HG03558 (cell line): ENCODE data around the gene SFT2D3.

Source experiments
- ATAC-seq: cut with Tn5 transposase; IDR thresholded peaks from one replicate; pipeline ENCODE4 v1.9.1; 2021; ENCODE audit warnings: moderate number of reproducible peaks; ENCODE audit not compliant: unreplicated experiment; ENCODE audit errors: extremely low read depth

Gene SFT2D3

GRCh38 chr2:127681288-127681804, 20.0 kb upstream of the SFT2D3 start:
- ATAC-seq = no peak

- no peak for ATAC-seq
Observed at GRCh38 chr2:127681976-127682857, 19.1 kb upstream of the SFT2D3 start.

DNA sequence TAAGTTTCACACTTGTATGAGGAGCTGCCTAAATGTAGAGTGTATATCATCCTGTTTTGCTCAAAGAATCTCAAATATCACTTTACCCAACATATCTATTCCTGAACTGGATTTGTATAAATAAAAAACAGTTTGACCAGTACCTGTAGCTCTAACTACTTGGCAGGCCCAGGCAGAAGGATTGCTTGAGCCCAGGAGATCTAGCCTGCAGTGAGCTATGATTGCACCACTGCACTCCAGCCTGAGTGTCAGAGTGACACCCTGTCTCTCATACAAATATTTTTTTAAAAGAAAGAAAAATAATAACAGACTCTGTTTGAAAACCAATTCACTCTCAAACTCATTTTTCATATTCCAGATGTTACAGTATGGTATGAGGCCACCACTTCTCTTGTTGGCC, 18.2 kb upstream of the SFT2D3 start:
- no peak for ATAC-seq

GRCh38 chr2:127683757-127684156, 17.5 kb upstream of the SFT2D3 start:
- ATAC-seq = no peak

DNA sequence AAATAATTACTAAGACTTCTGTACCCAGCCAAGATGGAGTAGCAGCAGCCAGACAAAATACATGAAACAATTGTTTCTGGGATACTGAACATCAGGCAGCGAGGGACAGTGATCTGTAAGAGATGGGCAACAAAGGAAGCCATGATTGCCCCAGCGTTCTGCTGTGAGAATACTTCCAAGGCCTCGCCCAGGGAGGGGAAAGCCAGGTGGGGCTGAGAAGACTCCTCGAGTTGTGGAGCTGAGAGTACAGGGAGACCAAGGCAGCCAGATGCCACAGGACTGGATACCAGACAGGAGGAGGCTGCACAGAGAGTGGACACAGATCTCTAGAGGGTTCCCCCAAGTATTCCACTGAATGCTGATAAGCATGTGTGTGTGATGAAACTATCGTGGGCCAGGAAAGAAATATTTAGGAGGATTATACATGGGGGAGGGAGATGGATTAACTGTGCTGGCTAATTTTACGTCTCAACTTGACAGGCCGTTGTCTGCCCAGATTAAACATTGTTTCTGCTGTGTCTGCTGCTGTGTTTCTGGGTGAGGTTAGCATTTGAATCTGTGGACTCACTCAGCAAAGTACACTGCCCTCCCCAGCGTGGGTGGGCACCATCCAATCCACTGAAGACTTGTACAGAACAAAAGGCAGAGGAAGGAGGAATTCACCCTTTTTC, 15.8 kb upstream of the SFT2D3 start:
- ATAC-seq = no peak

- no peak for ATAC-seq
Observed at GRCh38 chr2:127688405-127688804, 12.9 kb upstream of the SFT2D3 start.

DNA sequence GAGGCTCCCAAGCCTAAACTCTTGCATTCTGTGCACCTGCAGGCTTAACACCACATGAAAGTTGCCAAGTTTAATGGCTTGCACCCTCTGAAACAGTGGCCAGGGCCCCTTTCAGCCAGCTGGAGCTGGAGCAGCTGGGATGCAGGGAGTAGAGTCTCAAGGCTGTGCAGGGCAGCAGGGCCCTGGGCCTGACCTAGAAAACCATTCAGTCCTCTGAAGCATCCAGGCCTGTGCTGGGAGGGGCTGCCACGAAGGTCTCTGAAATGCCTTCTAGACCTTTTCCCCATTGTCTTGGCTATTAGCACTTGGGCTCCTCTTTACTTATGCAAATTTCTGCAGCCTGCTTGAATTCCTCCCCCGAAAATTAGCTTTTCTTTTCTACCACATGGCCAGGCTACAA, 10.6 kb upstream of the SFT2D3 start:
- no peak for ATAC-seq

- no peak for ATAC-seq
Observed at GRCh38 chr2:127694986-127695385, 6.3 kb upstream of the SFT2D3 start.

DNA sequence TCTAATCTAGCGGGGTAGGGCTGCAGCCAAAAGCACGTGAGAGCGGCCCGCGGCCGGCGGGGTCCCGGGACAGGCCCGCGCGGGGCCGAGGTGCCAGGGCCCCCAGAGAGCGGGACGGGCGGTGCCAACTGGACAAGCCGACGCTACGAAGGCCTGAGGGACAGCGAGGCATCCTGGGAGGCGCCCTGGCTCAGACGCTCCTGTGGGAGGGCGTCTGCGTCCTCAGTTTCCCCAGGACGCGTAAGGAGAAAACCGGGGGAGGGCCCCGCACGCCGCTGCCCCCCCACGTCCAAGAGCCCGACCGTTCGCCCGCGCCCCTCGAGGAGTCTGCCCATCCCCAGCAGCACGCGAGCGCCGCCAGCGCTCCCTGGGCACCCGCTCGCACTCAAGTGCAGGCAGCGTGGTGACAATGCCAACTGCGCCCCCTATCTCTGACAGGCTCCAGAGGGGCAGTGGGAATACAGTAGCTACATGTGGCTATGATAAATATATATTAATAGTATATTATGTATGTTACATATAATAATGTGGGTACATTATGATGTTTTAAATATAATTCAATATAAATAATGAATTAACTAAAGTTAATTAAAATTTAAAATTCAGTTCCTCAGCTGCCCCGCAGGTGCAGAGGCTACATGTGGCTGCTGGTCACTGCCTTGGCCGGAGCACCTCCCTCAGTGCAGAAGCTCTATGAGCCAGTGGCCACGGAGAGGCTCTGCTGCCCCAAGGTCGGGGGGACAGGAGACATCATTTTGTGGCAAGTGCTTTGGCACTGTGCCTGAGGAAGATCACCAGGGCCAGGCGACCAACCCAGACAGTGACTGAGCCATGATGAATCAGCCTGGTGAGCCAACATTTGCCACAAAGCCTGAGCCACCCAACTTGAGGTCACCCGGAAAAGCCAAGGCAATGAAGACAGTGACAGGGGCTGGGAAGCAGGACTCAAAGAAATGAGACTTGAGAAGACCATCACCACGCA, 5.5 kb upstream of the SFT2D3 start:
- no peak for ATAC-seq

DNA sequence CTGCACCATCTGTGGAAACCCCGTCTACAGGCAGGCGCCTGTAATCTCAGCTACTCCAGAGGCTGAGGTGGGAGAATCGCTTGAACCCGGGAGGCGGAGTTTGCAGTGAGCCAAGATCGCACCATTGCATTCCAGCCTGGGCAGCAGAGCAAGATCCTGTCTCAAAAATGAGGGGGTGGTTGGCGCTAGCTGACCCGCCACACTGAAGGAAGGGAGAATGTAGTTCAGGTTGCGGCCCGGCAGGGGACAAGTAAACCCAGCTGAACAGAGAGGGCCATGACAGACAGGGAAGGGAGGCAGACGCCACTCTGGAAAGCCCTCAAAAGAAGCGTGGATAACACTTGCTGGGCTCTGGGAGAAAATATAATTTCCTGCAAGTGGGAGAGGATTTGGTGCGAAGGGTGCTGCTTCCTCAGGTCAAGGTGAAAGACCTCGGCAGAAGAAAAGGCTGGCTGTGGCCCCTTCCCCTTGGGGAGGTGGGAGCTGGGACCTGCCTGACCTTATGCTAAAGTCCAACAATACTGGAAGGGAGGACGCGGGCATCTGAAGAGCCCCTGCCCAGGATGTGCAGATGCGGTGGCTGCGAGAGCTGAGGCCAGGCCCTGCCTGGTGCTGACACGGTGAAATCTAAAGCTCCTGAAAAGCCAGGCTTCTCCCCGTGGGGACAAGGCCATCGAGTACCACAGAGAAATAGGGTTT, 3.7 kb upstream of the SFT2D3 start:
- no peak for ATAC-seq

DNA sequence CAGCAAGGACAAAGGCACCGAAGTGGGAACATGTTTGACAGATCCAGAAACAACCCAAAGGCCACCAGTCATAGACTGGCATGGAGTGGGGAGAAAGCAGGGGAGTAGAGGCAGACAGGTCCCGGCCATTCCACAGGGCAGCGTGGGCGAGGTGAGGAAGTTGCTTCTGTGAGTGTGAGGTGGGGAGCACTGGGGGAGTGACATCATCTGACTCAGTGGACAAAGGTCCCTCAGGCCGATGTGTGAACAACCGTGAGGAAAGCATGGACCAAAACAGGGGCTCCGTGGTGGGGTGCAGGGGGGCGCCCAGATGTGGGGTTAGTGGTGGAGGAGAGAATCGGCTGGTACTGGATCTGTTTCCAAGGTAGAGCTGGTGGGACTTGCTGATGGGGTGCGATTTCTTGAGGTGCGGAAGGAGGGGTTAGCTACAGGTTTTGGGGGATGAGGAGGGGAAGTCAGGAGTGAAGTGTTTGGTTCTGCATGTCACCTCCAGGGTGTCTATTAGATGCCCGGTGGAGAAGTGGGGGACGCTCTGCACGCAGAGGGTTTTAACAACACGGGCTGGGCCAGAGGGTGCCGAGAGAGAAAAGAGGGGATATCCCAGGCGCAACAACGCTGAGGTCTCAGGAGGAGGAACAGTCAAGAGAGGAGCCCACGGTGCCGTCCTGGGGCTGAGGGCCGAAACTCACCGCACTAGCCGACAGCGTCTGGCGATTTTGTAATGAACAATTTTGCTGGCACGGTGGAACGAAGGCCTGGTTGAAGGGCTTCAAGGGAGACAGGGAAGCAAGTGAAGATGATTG, 2.5 kb upstream of the SFT2D3 start:
- ATAC-seq = no peak

GRCh38 chr2:127700527-127701192, 637 bp upstream of the SFT2D3 start:
- ATAC-seq = peak; percentile 40

- peak; percentile 31 for ATAC-seq
Observed at GRCh38 chr2:127701651-127702394, 526 bp downstream of the SFT2D3 start.

GRCh38 chr2:127702395-127703009, 1.2 kb downstream of the SFT2D3 start:
- no peak for ATAC-seq

DNA sequence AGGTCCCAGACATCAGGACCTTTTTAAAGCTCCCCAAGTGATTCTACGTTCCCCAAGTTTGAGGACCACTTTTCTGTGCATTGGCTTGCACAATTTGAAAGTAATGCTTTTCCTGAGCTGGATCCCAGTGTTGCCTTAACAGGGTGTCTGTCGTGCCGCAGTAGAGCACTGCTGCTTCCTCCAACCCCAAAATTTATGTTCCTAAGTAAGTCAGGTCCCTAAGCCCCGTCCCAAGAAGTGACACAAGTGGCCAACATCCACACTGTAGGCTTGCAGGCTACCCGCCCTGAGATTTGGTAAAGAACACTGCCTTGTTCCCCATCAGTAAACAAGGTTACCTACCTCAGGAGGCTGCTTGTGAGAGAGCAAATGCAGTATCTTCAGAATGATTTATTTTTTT, 2.0 kb downstream of the SFT2D3 start:
- ATAC-seq = no peak

GRCh38 chr2:127704641-127705390, 3.5 kb downstream of the SFT2D3 start:
- no peak for ATAC-seq
